ENCODE data around the gene OBI1. TPM values are rescaled to one million over a fixed set of nuclear protein-coding genes. Genes with fewer than 3 reads are reported as not detected.

The OBI1 gene
- total and polyA plus RNA-seq, 5 experiments from 2014 or later: 8.3 to 16.6 (median 12.1) TPM

DNA sequence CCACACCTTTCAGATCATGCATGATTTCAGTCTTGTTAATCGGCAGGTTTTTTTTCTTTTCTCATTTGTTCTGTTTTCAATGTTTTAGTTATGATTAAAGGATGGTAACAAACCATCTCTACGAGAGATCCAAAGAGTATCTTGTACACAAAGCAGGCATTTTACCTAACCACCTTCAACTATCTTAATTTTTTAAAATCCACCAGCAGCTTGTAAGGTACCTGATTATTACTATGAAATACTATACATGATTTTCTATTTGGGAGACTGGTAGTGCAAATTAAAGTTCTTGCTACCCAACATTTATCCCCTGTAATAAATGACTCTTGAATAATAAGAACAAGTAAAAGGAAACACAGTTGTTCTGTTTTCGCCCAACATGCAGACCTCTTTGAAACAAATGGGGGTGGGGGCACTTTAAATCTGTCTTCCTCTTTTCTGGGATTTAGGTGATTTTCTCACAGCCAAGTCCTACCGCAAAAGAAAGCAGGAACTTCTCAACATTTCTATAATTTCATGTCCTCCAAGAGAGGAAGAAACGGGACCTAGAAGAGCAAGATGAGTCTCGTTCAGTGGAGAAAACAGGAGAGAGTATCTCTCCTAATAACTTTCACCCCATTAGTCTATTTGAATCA lies 59.2 kb downstream of the OBI1 start:
- ATAC-seq (no peak), DNase-seq (no peak)
- H3K36me3 Mint-ChIP-seq: peaks cover 7 to 25% (median 24%) of the 10 kb centered on the region in 3 donors
- peaks cover 59 to 86% (median 66%) of the 10 kb centered on the region in 5 donors for H3K27me3 Mint-ChIP-seq
- H3K4me3 Mint-ChIP-seq: peak overlapping the region in 3 of 10 donors; percentile 45 to 73 (median 64)
- no peak overlapping the region for H3K27ac Mint-ChIP-seq
- POLR2A ChIA-PET: no interaction called here
- H3K4me1 Mint-ChIP-seq: peaks cover 17 to 43% (median 36%) of the 10 kb centered on the region in 4 donors
- H3K9me3 Mint-ChIP-seq: peaks cover 0 to 46% (median 9%) of the 10 kb centered on the region in 9 donors

GRCh38 chr13:78598966-78599644 lies 59.9 kb downstream of the OBI1 start:
- ATAC-seq: no peak
- Mint-ChIP-seq H3K4me3 (no peak overlapping the region), H3K9me3 (peaks cover 0 to 52% (median 13%) of the 10 kb centered on the region in 9 donors), H3K36me3 (peaks cover 7 to 31% (median 24%) of the 10 kb centered on the region in 3 donors), H3K4me1 (peaks cover 16 to 40% (median 34%) of the 10 kb centered on the region in 4 donors), H3K27ac (no peak overlapping the region), H3K27me3 (peaks cover 60 to 86% (median 67%) of the 10 kb centered on the region in 5 donors)
- POLR2A ChIA-PET: no interaction called here
- DNase-seq: no peak

- Mint-ChIP-seq H3K4me1 (peaks cover 11 to 31% (median 28%) of the 10 kb centered on the region in 4 donors), H3K27ac (peak overlapping the region in 1 of 10 donors; percentile 43), H3K27me3 (peaks cover 61 to 86% (median 71%) of the 10 kb centered on the region in 5 donors), H3K36me3 (peaks cover 7 to 33% (median 24%) of the 10 kb centered on the region in 3 donors), H3K9me3 (peaks cover 0 to 59% (median 13%) of the 10 kb centered on the region in 9 donors), H3K4me3 (no peak overlapping the region)
- DNase-seq (no peak), ATAC-seq (no peak)
- POLR2A ChIA-PET: no interaction called here
These were observed 60.7 kb downstream of the OBI1 start for GRCh38 chr13:78598116-78598781.

GRCh38 chr13:78597602-78597932 lies 61.4 kb downstream of the OBI1 start:
- peaks cover 7 to 34% (median 22%) of the 10 kb centered on the region in 3 donors for H3K36me3 Mint-ChIP-seq
- POLR2A ChIA-PET: no interaction called here
- H3K27me3 Mint-ChIP-seq: peaks cover 61 to 86% (median 74%) of the 10 kb centered on the region in 5 donors
- peaks cover 8 to 27% (median 24%) of the 10 kb centered on the region in 4 donors for H3K4me1 Mint-ChIP-seq
- DNase-seq: no peak
- H3K9me3 Mint-ChIP-seq: peaks cover 0 to 64% (median 15%) of the 10 kb centered on the region in 9 donors
- H3K27ac Mint-ChIP-seq: peak overlapping the region in 2 of 10 donors; percentile 43 to 82
- ATAC-seq: no peak
- peak overlapping the region in 2 of 10 donors; percentile 29 to 49 for H3K4me3 Mint-ChIP-seq

GRCh38 chr13:78596736-78597601 lies 62.0 kb downstream of the OBI1 start:
- peaks cover 7 to 40% (median 19%) of the 10 kb centered on the region in 3 donors for H3K36me3 Mint-ChIP-seq
- peaks cover 0 to 64% (median 15%) of the 10 kb centered on the region in 9 donors for H3K9me3 Mint-ChIP-seq
- ATAC-seq (no peak), DNase-seq (peak in 1 of 10 donors; percentile 12)
- POLR2A ChIA-PET: no interaction called here
- H3K27me3 Mint-ChIP-seq: peaks cover 60 to 86% (median 75%) of the 10 kb centered on the region in 5 donors
- H3K4me1 Mint-ChIP-seq: peaks cover 5 to 23% (median 20%) of the 10 kb centered on the region in 4 donors
- H3K27ac Mint-ChIP-seq: peak overlapping the region in 2 of 10 donors; percentile 19 to 82
- H3K4me3 Mint-ChIP-seq: peak overlapping the region in 4 of 10 donors; percentile 10 to 49 (median 28)

DNA sequence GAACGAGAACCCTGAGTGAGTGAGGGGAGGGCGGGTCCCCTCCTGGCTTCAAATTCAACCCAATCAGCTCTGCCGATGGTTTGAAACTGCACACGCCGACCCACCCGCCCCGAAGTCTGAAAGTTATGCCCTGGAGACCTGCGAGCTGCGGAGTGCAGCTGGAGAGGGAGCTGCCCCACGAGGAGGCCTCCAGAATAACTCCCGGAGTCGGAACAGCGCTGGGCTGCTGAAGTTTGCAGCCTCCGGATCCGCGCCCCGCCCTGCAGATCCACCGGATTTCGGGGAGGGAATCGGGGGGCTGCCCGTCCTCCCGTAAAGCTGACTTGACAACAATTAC lies 62.6 kb downstream of the OBI1 start:
- H3K4me1 Mint-ChIP-seq: peaks cover 5 to 21% (median 17%) of the 10 kb centered on the region in 4 donors
- H3K4me3 Mint-ChIP-seq: peak overlapping the region in 2 of 10 donors; percentile 19 to 48
- DNase-seq (peak in 1 of 10 donors; percentile 53), ATAC-seq (no peak)
- POLR2A ChIA-PET: no interaction called here
- H3K9me3 Mint-ChIP-seq: peaks cover 0 to 64% (median 18%) of the 10 kb centered on the region in 9 donors
- H3K27me3 Mint-ChIP-seq: peaks cover 60 to 90% (median 80%) of the 10 kb centered on the region in 5 donors
- H3K27ac Mint-ChIP-seq: peak overlapping the region in 2 of 10 donors; percentile 19 to 78
- peaks cover 7 to 42% (median 18%) of the 10 kb centered on the region in 3 donors for H3K36me3 Mint-ChIP-seq

DNA sequence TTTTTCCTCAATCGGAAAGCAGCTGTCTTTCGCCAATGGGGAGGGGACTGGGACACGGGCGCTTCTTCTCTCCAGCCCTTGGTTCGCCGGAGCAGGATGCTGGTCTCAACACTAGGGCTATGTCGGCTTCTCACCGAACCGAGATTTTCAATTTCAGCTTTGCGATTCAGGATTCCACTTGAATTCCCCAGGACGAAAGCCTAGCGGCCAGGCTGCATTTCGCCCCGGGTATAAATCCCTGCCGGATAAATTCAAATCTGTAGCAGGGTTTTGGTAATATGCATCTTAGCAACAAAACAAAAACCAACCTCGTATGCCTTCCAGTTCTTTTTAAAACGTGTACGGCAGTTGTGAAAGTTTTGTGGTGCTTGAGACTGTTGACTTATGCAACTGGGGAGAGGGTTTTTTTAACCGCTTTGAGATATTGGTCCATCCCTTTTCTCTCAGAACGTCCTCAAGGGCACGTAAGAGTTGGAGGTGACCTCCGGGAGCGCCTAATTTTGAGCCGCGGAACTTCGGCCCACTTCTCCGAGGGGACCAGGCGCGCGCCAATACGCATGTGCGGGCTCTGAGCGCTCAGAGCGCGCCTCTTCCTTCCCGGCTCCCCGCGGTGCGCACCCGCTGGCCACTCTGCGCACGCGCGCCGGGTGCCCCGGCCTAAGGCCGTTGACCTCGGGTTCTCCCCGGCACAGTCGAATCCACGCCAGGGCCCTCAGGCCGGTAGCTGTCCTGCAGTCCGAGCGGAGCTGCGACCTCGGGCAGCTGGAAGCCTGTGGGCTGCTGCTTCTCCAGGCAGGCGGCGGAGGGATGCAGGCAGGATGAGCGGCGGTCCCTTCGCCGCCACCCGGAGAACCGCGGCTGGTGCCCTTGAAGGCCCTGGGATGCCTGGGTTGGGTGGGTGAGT lies 63.2 kb downstream of the OBI1 start:
- Mint-ChIP-seq H3K4me1 (peaks cover 3 to 16% (median 11%) of the 10 kb centered on the region in 4 donors), H3K4me3 (peak overlapping the region in 7 of 10 donors; percentile 5 to 50 (median 23)), H3K36me3 (peaks cover 7 to 42% (median 17%) of the 10 kb centered on the region in 3 donors), H3K27ac (peak overlapping the region in 3 of 10 donors; percentile 48 to 78 (median 51)), H3K27me3 (peaks cover 55 to 90% (median 79%) of the 10 kb centered on the region in 5 donors), H3K9me3 (peaks cover 0 to 63% (median 18%) of the 10 kb centered on the region in 9 donors)
- ATAC-seq: no peak
- DNase-seq: peak in 1 of 10 donors; percentile 9
- POLR2A ChIA-PET: no interaction called here

DNA sequence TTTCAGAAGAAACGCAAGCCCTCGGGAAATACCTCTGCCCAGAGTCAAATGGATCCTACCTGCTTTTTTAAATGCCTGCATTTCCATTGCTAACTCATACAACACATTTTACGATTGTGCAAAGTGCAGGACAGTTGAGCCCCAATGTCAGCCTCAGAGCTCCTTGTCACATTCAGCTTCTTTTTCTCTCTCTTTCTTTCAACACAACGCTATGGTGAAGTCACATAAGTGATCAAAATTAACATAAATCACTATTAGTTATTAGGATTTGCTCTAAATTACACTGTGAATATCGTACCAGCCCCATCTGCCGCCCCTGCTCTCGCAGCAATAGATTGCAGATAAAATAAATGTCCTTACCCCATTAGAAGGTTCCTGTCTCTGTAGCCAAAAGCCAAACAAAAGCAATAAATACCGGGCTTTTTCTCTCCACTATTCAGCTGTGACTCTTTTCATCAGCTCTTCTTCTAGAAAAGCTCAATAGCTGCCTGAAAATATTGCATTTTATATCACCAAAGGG lies 64.4 kb downstream of the OBI1 start:
- H3K9me3 Mint-ChIP-seq: peaks cover 9 to 61% (median 16%) of the 10 kb centered on the region in 9 donors
- no peak for DNase-seq

GRCh38 chr13:78593652-78594455 lies 65.1 kb downstream of the OBI1 start:
- Mint-ChIP-seq H3K9me3 (peaks cover 10 to 61% (median 17%) of the 10 kb centered on the region in 9 donors), H3K4me3 (peak overlapping the region in 2 of 10 donors; percentile 42 to 52), H3K4me1 (peaks cover 3 to 7% (median 6%) of the 10 kb centered on the region in 4 donors), H3K36me3 (peaks cover 5 to 44% (median 12%) of the 10 kb centered on the region in 3 donors), H3K27me3 (peaks cover 54 to 90% (median 78%) of the 10 kb centered on the region in 5 donors), H3K27ac (peak overlapping the region in 3 of 10 donors; percentile 56 to 70 (median 66))
- POLR2A ChIA-PET: interaction anchor here (0.6 kb wide), 1 partner anchor 11 kb away, joined by 3 read pairs; no protein-coding TSS in a partner anchor
- DNase-seq (peak in 1 of 10 donors; percentile 11), ATAC-seq (no peak)

More for the DNA sequence above, 64.4 kb downstream of the OBI1 start:
- Mint-ChIP-seq H3K4me3 (peak overlapping the region in 2 of 10 donors; percentile 8 to 42), H3K27me3 (peaks cover 54 to 90% (median 78%) of the 10 kb centered on the region in 5 donors), H3K27ac (peak overlapping the region in 3 of 10 donors; percentile 18 to 70 (median 58)), H3K36me3 (peaks cover 5 to 41% (median 12%) of the 10 kb centered on the region in 3 donors), H3K4me1 (peaks cover 3 to 7% (median 6%) of the 10 kb centered on the region in 4 donors)
- POLR2A ChIA-PET: interaction anchor here (0.6 kb wide), 1 partner anchor 10 kb away, joined by 3 read pairs; no protein-coding TSS in a partner anchor
- no peak for ATAC-seq

DNA sequence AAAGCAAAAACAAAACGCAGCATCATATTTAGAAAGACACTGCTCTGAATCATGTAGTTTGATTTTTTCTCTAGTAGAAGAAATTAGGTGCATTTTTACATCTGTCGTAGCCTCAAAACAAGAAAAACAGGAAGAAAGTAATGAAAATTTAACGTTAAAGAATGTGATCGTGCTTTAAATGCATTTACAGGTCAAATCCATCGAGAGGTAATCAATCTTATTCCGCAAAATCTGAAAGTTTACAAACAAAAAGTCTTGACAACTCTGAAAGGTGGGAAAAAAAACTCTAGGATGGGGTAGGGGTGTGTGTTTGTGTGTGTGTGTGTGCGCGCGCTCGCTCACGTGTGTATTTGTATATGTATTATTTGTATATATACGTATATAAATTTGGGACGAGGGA lies 65.8 kb downstream of the OBI1 start:
- ATAC-seq (no peak), DNase-seq (no peak)
- no peak overlapping the region for H3K4me3 Mint-ChIP-seq
- peaks cover 10 to 62% (median 24%) of the 10 kb centered on the region in 9 donors for H3K9me3 Mint-ChIP-seq
- POLR2A ChIA-PET: interaction anchor here (1.0 kb wide), 1 partner anchor 11 kb away, joined by 3 read pairs; the partner anchor contains the start of gene POU4F1
- peaks cover 3 to 7% (median 6%) of the 10 kb centered on the region in 4 donors for H3K4me1 Mint-ChIP-seq
- H3K36me3 Mint-ChIP-seq: peaks cover 10 to 43% (median 12%) of the 10 kb centered on the region in 3 donors
- H3K27ac Mint-ChIP-seq: no peak overlapping the region
- H3K27me3 Mint-ChIP-seq: peaks cover 59 to 92% (median 81%) of the 10 kb centered on the region in 5 donors

All from naive thymus-derived CD8-positive, alpha-beta T cell (primary cell).